Activated gamma-delta T cell treated with Interleukin-2 at 50 U/mL for 16 hours (primary cell): ENCODE measurements around the gene NPAT.

Experiments
- DNase-seq: peaks from one replicate; pipeline ENCODE4 v3.0.0-alpha.2; 2020

NPAT gene

GRCh38 chr11:108222574-108223347 is at the start of gene NPAT, which contains the start of gene ATM:
Gene NPAT (minus strand): TSS chr11:108222638. CDS start chr11:108222536, 102 bp downstream.
Gene ATM (plus strand): TSS chr11:108223067. CDS start chr11:108227625, 4,558 bp downstream.
- DNase-seq = peak; percentile 99

- DNase-seq = no peak
Observed at GRCh38 chr11:108269583-108269982, 47.1 kb upstream of the NPAT start.

GRCh38 chr11:108253176-108253575 is 30.7 kb upstream of the NPAT start:
- no peak for DNase-seq

GRCh38 chr11:108246885-108247284 is 24.4 kb upstream of the NPAT start:
- no peak for DNase-seq

- DNase-seq = no peak
Observed at GRCh38 chr11:108246308-108246707, 23.9 kb upstream of the NPAT start.

GRCh38 chr11:108242422-108242821 is 20.0 kb upstream of the NPAT start:
- DNase-seq = no peak

- peak; percentile 26 for DNase-seq
Observed at GRCh38 chr11:108241330-108242037, 19.0 kb upstream of the NPAT start.

- DNase-seq = peak; percentile 40
Observed at GRCh38 chr11:108239076-108239475, 16.6 kb upstream of the NPAT start.

- DNase-seq = no peak
Observed at GRCh38 chr11:108237058-108237481, 14.6 kb upstream of the NPAT start.

- no peak for DNase-seq
Observed at GRCh38 chr11:108235633-108236032, 13.2 kb upstream of the NPAT start.

GRCh38 chr11:108235192-108235591 is 12.8 kb upstream of the NPAT start:
- no peak for DNase-seq

- no peak for DNase-seq
Observed at GRCh38 chr11:108233277-108233945, 11.0 kb upstream of the NPAT start.

GRCh38 chr11:108228251-108228650 is 5.8 kb upstream of the NPAT start:
- DNase-seq = no peak

- DNase-seq = no peak
Observed at GRCh38 chr11:108226036-108226435, 3.6 kb upstream of the NPAT start.

- peak; percentile 9 for DNase-seq
Observed at GRCh38 chr11:108224911-108225786, 2.7 kb upstream of the NPAT start.

- DNase-seq = no peak
Observed at GRCh38 chr11:108224366-108224765, 1.9 kb upstream of the NPAT start.

GRCh38 chr11:108223348-108224149 is 1.1 kb upstream of the NPAT start:
- DNase-seq = peak; percentile 16

GRCh38 chr11:108221911-108222573 is 396 bp downstream of the NPAT start:
- peak; percentile 11 for DNase-seq

- no peak for DNase-seq
Observed at GRCh38 chr11:108221371-108221770, 1.1 kb downstream of the NPAT start.

GRCh38 chr11:108220721-108221336 is 1.6 kb downstream of the NPAT start:
- DNase-seq = no peak
